Measurements from ENCODE around the gene HDGFL3.

HDGFL3 gene

GRCh38 chr15:83127547-83128150, 80.0 kb downstream of the HDGFL3 start:
- no peak for DNase-seq (ENCODE audit: low read depth in 3 of 3)

GRCh38 chr15:83123529-83123928, 84.1 kb downstream of the HDGFL3 start:
- no peak for DNase-seq (ENCODE audit: low read depth in 3 of 3)

DNA sequence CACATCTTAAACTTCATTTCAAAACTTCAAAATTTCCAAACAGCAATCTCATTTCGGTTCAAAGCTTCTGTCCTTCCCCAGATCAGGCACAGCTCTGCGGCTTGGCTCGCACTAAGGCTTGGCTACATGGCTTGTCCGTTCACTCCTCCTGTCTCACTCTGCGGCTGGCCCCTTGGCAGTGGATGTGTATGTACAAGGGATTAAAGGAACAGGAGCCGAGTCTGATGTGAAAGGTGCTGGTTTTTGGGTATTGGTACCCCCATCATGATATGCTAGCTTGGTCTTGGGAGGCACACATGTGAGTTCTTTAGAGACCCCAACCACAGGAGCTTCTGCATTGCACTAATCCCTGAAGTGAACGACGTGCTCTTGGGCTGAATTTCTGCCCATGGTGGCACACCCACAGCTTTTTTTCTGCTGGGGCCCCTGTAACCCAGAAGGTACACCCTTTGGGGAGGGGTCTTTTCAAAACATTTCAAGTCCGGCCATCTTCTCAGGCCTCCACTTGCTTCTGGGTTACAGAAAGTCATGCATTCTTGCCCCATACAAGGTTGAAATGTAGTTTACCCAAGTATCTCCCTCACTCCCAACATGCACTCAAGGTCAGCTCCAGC, 87.5 kb downstream of the HDGFL3 start:
- DNase-seq (ENCODE audit: low read depth in 3 of 3), result no peak

DNA sequence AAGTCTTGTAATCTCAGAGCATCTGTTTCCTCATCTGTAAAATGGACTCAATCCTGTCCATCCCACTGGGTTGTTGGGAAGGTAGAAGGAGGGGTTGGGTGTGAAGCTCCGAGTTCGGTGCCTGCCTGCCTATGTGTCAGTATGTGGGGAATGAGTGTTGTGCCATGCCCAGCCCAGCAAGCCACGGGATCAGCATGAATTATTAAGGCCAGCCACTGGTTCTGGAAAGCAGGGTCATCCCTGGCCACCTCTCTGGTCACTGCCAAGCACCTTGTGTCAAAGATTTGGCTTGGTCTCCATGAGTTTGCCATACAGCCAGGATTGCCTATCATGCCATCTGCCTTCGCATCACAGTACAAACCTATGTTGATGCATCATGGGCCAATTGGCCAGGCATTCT, 88.7 kb downstream of the HDGFL3 start:
- DNase-seq (ENCODE audit: low read depth in 3 of 3), result no peak

GRCh38 chr15:83118291-83118827, 89.3 kb downstream of the HDGFL3 start:
- no peak for DNase-seq (ENCODE audit: low read depth in 3 of 3)

GRCh38 chr15:83115831-83116565, 91.6 kb downstream of the HDGFL3 start:
- no peak for DNase-seq (ENCODE audit: low read depth in 3 of 3)

DNA sequence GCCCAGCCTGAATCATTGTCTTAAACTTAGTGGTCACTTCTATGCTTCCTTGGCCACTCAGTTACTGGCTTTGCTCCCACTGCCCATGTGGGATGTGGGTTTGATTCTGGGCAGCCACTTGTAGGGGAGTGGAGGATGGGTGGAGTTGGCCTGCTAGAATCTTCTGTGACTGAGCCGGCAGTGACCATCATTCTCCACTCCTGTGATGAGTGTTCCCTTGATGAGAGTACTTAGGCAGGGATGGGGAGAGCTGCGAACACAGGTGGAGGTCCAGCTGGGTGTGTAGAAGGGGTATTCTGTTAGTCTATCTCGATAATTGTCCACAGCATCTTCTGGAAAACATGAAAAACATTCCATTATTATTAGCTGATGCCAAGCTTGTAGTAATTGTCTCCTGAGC, 92.2 kb downstream of the HDGFL3 start:
- DNase-seq (ENCODE audit: low read depth in 3 of 3), result no peak

- DNase-seq (ENCODE audit: low read depth in 3 of 3), result no peak
These were observed 92.8 kb downstream of the HDGFL3 start for GRCh38 chr15:83114856-83115255.

- no peak for DNase-seq (ENCODE audit: low read depth in 3 of 3)
These were observed 93.5 kb downstream of the HDGFL3 start for GRCh38 chr15:83113881-83114674.

- DNase-seq (ENCODE audit: low read depth in 3 of 3), result no peak
These were observed 94.7 kb downstream of the HDGFL3 start for GRCh38 chr15:83112956-83113299.

GRCh38 chr15:83112233-83112955, 95.2 kb downstream of the HDGFL3 start:
- DNase-seq (ENCODE audit: low read depth in 3 of 3), result no peak

DNA sequence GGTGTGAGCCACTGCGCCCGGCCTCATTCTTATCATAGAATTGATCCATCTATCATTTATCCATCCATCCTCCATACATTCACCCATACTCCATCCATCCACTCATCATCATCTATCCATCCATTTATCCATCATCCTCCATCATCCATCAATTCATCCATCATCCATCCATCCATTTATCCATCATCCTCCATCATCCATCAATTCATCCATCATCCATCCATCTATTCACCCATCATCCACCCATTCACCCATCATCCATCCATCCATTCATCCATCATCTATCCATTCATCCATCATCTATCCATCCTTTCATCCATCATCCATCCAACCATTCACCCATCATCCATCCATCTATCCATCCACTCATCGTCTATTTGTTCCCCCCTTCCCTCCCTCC, 96.5 kb downstream of the HDGFL3 start:
- DNase-seq (ENCODE audit: low read depth in 3 of 3), result no peak

- DNase-seq (ENCODE audit: low read depth in 3 of 3), result no peak
These were observed 97.2 kb downstream of the HDGFL3 start for GRCh38 chr15:83110381-83110780.

DNA sequence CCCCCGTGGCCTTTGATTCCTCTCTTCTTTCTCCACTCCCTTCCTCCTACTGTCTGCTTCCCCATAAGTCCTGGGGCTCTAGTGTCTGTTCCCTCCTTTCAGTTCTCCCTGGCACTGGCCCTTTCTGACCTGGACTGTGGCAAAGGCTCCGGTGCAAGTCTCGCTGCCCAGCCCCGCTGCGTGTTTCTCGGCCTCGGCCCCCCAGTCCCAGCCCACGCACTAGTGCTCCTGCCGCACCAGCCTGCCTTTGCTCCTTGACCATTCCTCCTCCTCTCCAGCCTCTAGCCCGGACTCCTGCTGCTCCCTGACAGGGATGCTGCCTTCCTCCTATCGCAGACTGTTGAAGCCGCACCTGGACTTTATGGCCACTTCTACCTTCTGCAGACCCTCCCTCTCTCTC, 98.1 kb downstream of the HDGFL3 start:
- no peak for DNase-seq (ENCODE audit: low read depth in 3 of 3)

- no peak for DNase-seq (ENCODE audit: low read depth in 3 of 3)
These were observed 99.1 kb downstream of the HDGFL3 start for GRCh38 chr15:83108266-83109219.

- no peak for DNase-seq (ENCODE audit: low read depth in 3 of 3)
These were observed 99.8 kb downstream of the HDGFL3 start for GRCh38 chr15:83107841-83108181.

GRCh38 chr15:83106994-83107840, 100.4 kb downstream of the HDGFL3 start, which contains the start of gene TM6SF1:
TM6SF1 (plus strand) TSS chr15:83107645; CDS start chr15:83107681, 36 bp downstream.
- no peak for DNase-seq (ENCODE audit: low read depth in 3 of 3)

GRCh38 chr15:83105440-83105839, 102.2 kb downstream of the HDGFL3 start:
- DNase-seq (ENCODE audit: low read depth in 3 of 3), result no peak

GRCh38 chr15:83104141-83104540, 103.5 kb downstream of the HDGFL3 start:
- no peak for DNase-seq (ENCODE audit: low read depth in 3 of 3)
